ENCODE measurements around the gene APOA1. TPM values are rescaled to one million over a fixed set of nuclear protein-coding genes. Genes with fewer than 3 reads are reported as not detected.

Gene APOA1
- polyA plus RNA-seq, 1 of the 3 experiments (the other 2 are of a cell fraction) = 0.20 TPM

DNA sequence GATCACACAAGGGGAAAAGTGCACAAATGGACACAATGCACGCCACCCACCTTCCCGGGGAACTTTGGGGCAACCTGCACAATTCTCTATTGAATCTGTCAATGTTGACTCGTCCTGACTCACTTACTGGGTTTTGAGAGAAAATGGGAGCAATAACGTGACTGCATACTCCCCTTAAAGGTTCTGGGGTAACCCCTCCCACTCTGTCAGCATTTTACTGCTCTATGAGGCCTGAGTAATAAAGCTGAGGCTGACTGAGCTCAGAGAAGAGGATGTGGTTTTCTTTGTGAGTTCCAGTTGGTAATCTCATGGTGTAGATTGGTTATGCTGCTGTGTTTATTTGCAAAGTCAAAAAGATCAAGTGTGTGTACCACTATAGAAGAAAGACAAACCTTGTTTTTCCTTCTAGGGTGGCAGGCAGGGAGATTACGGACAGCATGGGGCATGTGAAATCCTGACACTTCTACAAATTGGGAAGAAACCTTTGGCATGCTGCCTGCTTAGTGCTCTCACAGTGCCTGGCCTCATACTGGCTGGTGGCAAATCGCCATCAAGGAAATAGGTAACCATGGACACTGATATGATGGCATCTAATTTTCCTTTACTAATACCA lies 16.1 kb upstream of the APOA1 start:
- no peaks in the 10 kb centered on the region for H3K27me3 ChIP-seq (ENCODE audit: insufficient read depth)
- DNase-seq = no peak
- no peak overlapping the region for H2AFZ ChIP-seq (ENCODE audit: low read depth)
- no peak overlapping the region for H3K4me3 ChIP-seq (ENCODE audit: low read depth in 2 of 2, low read length in 1 of 2)
- H3K9me3 ChIP-seq = no peaks in the 10 kb centered on the region
- H3K9me2 ChIP-seq = no peaks in the 10 kb centered on the region
- H3F3A ChIP-seq (replicated peaks; ENCODE audit: insufficient read depth) = peaks cover 31% of the 10 kb centered on the region
- no peaks in the 10 kb centered on the region for H4K20me1 ChIP-seq (ENCODE audit: insufficient read depth)
- peaks cover 15 to 33% of the 10 kb centered on the region in 2 experiments for H3K4me1 ChIP-seq (ENCODE audit: control insufficient read depth in 1 of 2, insufficient read depth in 2 of 2, low read depth in 1 of 2, low read length in 1 of 2)
- POLR2A ChIA-PET = no interaction called here
- CTCF ChIA-PET = interaction anchor here (1.0 to 2.0 kb wide), 5 partner anchors 17 to 373 kb away, joined by 3 to 7 read pairs (median 5); no protein-coding TSS in a partner anchor
- H3K4me2 ChIP-seq = peak overlapping the region; percentile 16
- H3K27ac ChIP-seq (ENCODE audit: low read depth in 2 of 2, low read length in 1 of 2) = peak overlapping the region in 1 of 2 experiments; percentile 79; a peak in 2 of 4 replicates
- 48% methylated on average over 6 of the region's 6 CpGs for WGBS (ENCODE audit: low lambda C conversion rate)
- H3K79me2 ChIP-seq (ENCODE audit: insufficient read depth) = no peaks in the 10 kb centered on the region
- H3K36me3 ChIP-seq (replicated peaks in 1 of 2; ENCODE audit: control insufficient read depth in 1 of 2, insufficient read depth in 2 of 2, low read length in 1 of 2) = peaks cover 7 to 20% of the 10 kb centered on the region in 2 experiments
- H3K9ac ChIP-seq = peak overlapping the region; percentile 40
- TF ChIP-seq, protein P1, sequence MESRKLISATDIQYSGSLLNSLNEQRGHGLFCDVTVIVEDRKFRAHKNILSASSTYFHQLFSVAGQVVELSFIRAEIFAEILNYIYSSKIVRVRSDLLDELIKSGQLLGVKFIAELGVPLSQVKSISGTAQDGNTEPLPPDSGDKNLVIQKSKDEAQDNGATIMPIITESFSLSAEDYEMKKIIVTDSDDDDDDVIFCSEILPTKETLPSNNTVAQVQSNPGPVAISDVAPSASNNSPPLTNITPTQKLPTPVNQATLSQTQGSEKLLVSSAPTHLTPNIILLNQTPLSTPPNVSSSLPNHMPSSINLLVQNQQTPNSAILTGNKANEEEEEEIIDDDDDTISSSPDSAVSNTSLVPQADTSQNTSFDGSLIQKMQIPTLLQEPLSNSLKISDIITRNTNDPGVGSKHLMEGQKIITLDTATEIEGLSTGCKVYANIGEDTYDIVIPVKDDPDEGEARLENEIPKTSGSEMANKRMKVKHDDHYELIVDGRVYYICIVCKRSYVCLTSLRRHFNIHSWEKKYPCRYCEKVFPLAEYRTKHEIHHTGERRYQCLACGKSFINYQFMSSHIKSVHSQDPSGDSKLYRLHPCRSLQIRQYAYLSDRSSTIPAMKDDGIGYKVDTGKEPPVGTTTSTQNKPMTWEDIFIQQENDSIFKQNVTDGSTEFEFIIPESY (IDR thresholded peaks at IDR 0.05; ENCODE audit: borderline replicate concordance, low read depth) = no peak
- TF ChIP-seq FOXM1 (IDR thresholded peaks at IDR 0.05; ENCODE audit: low read depth) (0 out of 2 replicates have a peak, but pooled peaks have one; percentile 23), CHD2 (IDR thresholded peaks at IDR 0.05; ENCODE audit: low read length, partially characterized antibody) (no peak), SMC3 (IDR thresholded peaks at IDR 0.05; ENCODE audit: low read depth, low read length) (no peak), YY1 (IDR thresholded peaks at IDR 0.05; ENCODE audit: low read depth) (no peak; the same call in 1 of the 2 replicates), TAF1 (IDR thresholded peaks at IDR 0.05; ENCODE audit: borderline replicate concordance, low read depth, low read length) (no peak), MXI1 (IDR thresholded peaks at IDR 0.05; ENCODE audit: low read depth, low read length) (no peak), FOXJ3 (CRISPR knock-in tag; IDR thresholded peaks at IDR 0.05) (no peak), GABPA (IDR thresholded peaks at IDR 0.05; ENCODE audit: low read depth) (no peak), NFIC (IDR thresholded peaks at IDR 0.05; ENCODE audit: borderline replicate concordance) (peak; percentile 63), RAD21 (IDR thresholded peaks at IDR 0.05; ENCODE audit: low read length) (no peak), POLR2AphosphoS5 (IDR thresholded peaks at IDR 0.05; ENCODE audit: low read depth, low read length) (no peak), MEF2A (IDR thresholded peaks at IDR 0.05; ENCODE audit: borderline replicate concordance, low read depth) (no peak), TEAD4 (IDR thresholded peaks at IDR 0.05; ENCODE audit: borderline replicate concordance, insufficient read depth) (no peak), SIN3A (IDR thresholded peaks at IDR 0.05; ENCODE audit: borderline replicate concordance, low read depth, low read length) (no peak), FOSL2 (IDR thresholded peaks at IDR 0.05; ENCODE audit: borderline replicate concordance, low read depth) (no peak; the same call in 1 of the 2 replicates), EP300 (IDR thresholded peaks at IDR 0.05; ENCODE audit: borderline replicate concordance in 1 of 2, low read depth in 1 of 2, low read length in 1 of 2) (no peak), RXRA (IDR thresholded peaks at IDR 0.05; ENCODE audit: borderline replicate concordance, low read depth) (no peak), NRF1 (IDR thresholded peaks at IDR 0.05; ENCODE audit: low read depth, low read length) (no peak), TCF12 (IDR thresholded peaks at IDR 0.05) (peak; percentile 13; the same call in 1 of the 2 replicates), RCOR1 (IDR thresholded peaks at IDR 0.05; ENCODE audit: low read length) (no peak), RFX5 (IDR thresholded peaks at IDR 0.05; ENCODE audit: low read length) (no peak), EZH2phosphoT487 (IDR thresholded peaks at IDR 0.05; ENCODE audit: borderline replicate concordance, low read depth) (no peak)
- TF ChIP-seq, protein P2, sequence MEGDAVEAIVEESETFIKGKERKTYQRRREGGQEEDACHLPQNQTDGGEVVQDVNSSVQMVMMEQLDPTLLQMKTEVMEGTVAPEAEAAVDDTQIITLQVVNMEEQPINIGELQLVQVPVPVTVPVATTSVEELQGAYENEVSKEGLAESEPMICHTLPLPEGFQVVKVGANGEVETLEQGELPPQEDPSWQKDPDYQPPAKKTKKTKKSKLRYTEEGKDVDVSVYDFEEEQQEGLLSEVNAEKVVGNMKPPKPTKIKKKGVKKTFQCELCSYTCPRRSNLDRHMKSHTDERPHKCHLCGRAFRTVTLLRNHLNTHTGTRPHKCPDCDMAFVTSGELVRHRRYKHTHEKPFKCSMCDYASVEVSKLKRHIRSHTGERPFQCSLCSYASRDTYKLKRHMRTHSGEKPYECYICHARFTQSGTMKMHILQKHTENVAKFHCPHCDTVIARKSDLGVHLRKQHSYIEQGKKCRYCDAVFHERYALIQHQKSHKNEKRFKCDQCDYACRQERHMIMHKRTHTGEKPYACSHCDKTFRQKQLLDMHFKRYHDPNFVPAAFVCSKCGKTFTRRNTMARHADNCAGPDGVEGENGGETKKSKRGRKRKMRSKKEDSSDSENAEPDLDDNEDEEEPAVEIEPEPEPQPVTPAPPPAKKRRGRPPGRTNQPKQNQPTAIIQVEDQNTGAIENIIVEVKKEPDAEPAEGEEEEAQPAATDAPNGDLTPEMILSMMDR (IDR thresholded peaks at IDR 0.05) = no peak
- TF ChIP-seq, protein P3, sequence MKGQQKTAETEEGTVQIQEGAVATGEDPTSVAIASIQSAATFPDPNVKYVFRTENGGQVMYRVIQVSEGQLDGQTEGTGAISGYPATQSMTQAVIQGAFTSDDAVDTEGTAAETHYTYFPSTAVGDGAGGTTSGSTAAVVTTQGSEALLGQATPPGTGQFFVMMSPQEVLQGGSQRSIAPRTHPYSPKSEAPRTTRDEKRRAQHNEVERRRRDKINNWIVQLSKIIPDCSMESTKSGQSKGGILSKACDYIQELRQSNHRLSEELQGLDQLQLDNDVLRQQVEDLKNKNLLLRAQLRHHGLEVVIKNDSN (IDR thresholded peaks at IDR 0.05; ENCODE audit: borderline replicate concordance, low read depth) = no peak
- TF ChIP-seq, protein P4, sequence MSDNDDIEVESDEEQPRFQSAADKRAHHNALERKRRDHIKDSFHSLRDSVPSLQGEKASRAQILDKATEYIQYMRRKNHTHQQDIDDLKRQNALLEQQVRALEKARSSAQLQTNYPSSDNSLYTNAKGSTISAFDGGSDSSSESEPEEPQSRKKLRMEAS (IDR thresholded peaks at IDR 0.05; ENCODE audit: low read depth) = no peak
